NCI-H748 (cell line): ENCODE data around the gene PSTK.

Experiments used
- DNase-seq: peaks from one replicate; lab custom pipeline; 2025; ENCODE audit not compliant: unreplicated experiment; lab: John Stamatoyannopoulos, UW

PSTK gene

DNA sequence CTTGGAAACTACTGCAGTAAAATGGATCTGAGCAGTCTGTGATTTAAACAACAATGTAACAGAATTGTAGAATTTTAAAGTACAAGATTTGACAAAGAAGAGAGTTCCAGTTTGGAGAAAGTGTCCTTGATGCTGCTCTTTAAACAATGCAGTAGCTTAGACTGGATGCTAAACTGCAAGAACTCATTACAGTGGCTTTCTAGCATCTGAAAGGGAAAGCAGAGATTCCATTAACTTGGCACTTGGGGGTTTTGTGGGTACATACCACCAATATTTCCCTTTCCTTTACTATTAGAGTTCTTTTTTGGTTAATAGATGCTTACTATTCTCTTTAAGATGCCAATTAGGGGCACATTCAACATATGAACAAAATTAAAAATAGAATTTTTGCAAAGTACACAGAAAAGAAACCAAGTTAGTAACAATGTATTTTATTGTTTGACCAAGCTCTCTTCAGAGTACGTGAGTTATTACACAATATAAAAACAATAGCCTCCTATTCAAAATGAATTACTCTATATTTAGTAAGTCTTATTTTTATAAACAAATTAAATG lies 11.9 kb downstream of the PSTK start:
- no peak for DNase-seq

DNA sequence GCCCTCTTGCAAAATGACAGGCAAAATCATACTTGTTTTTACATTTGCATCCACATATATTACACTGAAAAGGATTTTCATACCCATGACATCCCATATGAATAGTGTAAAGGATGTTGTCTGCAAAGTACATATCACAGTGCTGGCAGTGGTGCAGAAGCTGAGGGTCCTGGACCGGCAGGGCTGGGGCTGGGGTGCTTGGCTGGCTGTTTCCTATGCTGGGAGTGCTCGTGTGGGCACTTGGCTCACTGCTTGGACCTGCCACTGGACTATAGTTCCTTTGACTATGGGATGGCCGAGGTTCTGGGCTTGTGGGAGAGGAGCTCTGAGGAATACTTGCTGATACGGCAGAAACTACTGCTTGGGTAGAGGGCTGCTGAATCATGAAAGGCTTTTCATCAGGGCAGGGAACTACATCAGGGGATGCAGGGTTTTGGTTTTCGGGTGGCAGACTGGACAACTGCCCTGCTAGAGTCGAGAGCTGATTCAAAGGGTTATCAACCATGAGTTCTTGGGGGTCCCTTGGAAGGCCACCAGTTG lies 13.7 kb downstream of the PSTK start:
- no peak for DNase-seq

DNA sequence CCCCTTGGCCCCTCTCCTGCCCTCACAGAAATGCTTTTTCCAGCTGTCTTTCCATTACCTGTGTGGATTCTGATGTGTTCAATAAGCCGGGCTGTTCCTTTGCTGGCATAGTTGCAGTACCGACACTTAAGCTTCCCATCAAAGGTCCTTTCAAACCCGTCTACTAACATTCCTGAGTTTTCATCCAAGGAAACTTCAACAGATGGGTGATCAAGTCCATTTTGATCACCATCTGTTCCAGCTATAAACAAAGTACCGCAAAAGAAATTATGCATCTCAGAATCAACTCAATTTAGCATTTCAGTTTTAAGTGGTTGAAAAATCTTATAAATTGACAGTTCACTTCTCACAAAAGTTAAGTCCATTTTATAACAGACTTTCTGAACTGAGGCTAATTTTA lies 15.7 kb downstream of the PSTK start:
- DNase-seq: no peak

DNA sequence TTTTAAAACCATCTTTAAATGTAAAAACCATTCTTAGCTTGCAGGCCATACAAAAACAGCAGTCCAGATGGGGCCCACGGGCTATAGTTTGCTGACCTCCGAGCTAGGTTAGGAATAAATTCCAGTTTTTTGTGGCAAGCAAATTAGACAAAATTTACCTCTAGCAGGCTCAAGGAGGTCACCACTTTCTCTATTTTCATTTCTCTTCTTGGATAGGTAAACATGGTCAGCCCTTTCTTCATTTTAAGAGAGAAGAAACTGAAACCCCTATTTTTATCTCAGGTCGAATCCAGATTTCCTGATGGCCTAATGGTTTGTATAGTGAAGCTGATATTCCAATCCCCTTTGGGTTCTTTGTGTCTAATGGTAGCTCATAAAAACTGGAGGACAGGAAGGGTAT lies 17.7 kb downstream of the PSTK start:
- DNase-seq: no peak

DNA sequence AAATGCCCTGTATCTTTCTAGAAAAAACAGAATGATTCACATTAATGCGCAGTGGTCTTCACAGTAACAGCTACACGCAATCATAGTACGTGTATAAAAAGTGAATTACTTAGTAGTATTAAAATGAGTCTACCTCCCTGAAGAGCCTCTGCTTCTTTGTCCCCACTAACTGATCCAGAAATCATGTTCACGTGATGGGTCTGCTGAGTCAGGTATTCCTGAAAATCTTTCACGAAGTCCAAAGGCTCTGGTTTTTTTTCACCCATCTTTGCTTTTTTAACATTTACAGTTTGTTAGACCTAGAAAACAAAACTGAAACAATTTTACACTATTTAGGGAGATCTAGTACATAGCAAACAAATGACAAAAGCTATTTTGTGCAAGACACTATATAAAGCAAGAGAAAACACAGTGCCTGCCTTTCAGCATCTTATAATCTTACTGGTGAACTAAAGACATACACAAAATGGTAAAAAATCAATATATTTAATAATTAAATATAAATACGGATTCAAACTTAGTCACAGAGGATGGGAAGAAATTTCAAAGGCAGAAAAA lies 18.2 kb downstream of the PSTK start:
- no peak for DNase-seq

DNA sequence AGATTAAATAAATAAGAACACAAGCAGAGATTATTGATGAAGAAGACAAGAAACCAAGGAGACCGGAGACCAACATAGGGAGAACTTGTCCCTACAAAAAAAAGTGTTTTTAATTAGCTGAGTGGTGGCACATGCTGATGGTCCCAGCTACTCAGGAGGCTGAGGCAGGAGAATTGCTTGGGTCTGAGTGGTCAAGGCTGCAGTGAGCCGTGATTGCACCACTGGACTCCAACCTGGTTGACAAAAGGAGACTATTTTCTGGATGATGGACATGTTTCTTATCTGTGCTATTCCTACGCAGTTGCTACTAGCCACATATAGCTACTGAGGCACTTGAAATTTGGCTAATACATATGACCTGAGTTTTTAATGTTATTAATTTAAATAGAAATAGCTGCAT lies 18.7 kb downstream of the PSTK start:
- no peak for DNase-seq

DNA sequence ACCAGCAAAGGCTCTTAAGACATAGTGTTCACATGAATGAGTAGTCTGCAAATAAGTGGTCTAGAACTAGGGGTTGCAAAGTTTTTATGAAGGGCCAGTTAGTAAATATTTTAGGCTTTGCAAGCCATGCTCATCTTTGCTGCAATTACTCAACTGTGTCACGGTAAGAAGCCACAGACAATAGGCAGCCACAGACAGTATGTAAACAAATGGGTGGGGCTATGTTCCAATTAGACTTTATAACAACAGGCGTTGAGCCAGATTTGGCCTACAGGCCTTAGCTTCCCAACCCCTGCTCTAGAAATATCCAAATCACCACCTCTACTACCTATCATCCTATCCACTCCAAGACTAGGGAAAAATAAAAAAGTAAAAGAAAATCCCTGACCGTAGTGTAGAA lies 19.1 kb downstream of the PSTK start:
- DNase-seq: peak; percentile 56

DNA sequence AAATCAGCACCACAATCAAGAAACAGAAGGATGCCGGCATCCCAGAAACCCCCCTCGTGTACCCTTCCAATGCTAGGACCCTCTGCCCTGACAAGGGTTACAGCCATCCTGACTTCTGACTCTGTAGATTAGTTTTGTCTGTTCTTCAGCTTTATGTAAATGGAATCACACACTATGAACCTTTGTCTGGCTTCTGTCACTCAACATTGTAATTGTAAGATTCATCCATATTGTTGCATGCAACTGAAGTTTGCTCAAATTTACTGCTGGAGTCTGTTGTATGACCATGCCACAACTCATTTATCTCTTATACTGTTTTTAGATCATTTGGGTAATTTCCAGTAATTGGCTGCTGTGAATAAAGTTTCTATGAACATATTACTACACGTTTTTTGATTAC lies 20.0 kb downstream of the PSTK start:
- DNase-seq: no peak

DNA sequence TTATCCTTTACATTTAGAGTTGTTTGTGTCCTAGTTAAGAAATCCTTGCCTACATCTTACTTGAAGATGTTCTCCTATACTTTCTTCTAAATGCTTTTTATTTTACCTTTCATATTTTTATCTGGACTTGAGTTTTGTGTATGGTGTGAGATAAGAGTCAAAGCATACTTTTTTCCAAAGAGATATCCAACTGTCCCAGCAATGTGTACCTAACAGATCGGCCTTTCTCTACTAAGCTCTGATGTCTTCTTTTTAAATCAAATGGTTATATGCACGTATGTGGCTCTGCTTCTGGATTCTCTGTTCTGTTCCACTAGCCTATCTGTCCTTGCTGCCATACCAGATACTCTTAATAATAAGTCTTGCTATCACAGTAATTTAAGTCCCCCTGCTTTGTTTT lies 21.2 kb downstream of the PSTK start:
- no peak for DNase-seq

DNA sequence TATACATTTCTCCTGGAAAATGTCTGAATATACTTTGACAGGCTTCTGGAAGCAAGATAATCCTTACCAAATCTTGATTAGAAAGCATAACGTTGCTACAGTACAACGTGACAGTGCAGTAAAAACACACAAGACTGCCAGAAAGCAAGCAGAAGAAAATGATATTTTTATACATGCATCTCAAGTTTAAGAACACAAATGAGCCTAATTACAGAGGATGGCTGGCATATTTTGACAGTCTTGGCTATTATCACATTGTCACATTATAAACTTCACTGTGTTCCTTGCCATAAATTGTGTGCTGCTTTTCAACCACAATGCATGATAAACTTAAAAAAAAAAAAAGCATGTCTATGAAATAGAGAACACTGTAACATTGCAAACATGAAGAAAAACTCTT lies 24.1 kb downstream of the PSTK start:
- no peak for DNase-seq

DNA sequence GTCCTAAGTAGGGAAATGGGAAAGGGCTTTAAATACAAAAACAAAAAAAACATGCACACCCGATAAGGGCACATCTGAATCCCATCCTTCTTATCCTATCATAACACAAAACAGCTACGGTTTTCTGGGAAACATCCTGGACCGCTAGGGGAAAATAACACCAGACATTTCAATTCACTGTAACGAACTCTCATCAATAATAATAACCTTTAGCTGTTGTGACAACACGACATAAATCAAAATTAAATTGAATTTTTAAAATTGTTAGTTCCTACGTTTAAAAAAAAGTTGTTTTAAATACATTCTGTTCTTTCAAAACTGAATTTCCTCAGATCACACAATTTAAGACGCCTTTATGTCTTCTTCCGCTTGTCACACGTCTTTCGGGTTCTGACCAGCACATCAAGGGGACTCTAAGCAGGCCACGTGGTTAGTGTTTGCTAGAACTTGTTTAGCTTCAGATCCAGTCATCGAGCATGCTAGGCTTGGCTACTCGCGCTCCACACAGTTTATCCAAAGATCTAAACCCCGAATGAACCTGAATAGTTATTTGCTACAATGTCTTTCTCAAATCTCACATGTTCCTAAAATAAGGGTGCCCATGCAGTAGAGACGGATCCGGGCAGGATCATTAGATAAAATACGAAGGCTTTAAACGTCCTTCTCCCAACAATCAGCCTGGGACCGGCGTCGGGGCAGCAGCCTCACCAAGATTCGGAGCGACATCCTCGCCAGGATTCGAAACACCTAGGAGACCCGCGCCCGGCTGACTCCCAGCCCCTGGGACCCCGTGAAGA lies 27.6 kb downstream of the PSTK start:
- peak; percentile 46 for DNase-seq

DNA sequence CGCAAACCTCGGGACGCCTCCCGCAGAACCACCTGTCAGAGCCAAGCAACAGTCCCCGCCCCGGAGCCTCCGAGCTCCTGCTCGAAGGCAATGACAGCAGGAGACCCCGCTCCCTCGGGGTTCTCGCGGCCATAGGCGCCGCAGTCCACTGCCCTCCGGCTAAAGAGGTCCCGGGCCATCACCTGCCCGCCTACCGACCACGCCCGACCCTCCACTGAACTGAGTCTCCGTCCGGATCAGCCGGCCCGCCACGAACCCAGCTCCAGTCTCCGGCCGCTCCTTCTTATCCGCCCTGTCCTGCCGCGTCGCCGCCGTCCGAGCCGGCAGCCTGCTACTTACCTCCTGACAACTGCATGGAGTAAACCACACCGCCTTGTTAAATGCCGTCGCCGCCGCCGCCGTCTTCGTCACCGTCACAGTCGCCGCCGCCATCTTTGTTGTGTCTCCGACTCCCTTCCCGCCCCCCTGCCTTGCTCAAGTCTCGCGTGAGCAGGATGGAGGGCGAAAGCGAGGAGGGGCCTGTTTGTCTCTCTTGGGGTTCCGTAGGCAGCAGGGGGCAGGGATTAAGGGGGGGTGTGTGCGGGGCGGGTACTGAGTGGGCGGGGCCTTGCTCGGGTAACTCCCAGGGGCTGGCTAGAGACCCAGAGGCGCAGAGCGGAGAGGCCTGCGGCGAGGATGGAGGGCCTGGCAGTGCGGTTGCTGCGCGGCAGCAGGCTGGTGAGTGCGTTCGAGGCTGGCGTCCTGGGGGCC lies 28.3 kb downstream of the PSTK start, which contains the start of the genes ACADSB and IKZF5:
ACADSB (plus strand) TSS at position 652 of the 750 bp plus-strand sequence; CDS start at position 676, 24 bp downstream.
IKZF5 (minus strand) TSS at position 441 of the 750 bp plus-strand sequence. CDS start 10,170 bp downstream, outside the sequence.
- peak; percentile 95 for DNase-seq

DNA sequence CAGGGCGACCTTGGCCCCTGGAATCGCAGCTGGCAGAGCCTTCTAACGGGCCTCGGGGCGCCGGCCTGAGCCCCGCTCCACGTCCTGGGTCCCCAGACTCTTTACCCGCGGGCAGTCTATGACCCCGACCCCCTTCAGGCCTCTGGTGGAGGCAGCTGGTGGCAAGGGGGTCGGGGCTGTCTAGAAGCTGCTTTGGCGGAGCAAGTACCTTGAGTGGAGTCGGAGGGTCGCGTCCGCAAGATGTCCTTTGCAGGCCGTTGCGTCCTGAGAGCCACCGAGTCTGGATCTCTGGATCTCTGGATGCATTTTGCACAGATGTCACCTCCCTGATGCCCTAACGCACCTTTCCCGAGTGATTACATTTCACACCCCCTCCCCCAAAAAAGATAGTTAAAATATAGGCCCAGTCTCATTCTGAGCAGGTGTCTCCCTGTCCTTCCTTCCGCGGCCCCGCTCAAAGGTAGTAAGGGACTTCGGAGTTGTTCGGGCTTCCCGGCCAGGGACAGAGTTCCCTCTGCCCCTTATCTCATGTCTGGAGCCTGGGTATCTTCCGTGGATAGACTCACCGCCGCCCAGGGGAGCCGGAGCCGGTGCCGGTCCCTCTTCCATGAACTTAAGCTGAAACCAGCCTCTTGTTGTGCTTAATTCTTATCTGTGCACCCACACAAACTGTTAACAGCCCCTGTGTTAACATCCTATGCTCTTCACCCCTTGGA lies 29.1 kb downstream of the PSTK start:
- peak; percentile 47 for DNase-seq

DNA sequence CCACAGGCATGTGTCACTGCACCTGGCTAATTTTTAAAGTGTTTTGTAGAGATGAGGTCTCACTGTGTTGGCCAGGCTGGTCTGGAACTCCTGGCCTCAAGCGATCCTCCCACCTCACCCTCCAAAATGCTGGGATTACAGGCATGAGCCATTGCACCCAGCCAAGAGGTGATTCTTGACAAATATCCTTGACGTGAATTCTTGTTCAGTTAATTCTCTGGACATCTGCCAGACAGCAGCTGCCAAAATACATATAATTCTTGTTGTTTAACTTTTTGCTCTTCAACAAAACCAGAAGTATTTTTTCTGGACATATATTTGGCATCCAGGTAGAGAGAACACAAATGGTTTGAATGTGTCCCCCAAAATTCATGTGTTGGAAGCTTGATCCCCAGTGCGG lies 31.8 kb downstream of the PSTK start:
- no peak for DNase-seq

DNA sequence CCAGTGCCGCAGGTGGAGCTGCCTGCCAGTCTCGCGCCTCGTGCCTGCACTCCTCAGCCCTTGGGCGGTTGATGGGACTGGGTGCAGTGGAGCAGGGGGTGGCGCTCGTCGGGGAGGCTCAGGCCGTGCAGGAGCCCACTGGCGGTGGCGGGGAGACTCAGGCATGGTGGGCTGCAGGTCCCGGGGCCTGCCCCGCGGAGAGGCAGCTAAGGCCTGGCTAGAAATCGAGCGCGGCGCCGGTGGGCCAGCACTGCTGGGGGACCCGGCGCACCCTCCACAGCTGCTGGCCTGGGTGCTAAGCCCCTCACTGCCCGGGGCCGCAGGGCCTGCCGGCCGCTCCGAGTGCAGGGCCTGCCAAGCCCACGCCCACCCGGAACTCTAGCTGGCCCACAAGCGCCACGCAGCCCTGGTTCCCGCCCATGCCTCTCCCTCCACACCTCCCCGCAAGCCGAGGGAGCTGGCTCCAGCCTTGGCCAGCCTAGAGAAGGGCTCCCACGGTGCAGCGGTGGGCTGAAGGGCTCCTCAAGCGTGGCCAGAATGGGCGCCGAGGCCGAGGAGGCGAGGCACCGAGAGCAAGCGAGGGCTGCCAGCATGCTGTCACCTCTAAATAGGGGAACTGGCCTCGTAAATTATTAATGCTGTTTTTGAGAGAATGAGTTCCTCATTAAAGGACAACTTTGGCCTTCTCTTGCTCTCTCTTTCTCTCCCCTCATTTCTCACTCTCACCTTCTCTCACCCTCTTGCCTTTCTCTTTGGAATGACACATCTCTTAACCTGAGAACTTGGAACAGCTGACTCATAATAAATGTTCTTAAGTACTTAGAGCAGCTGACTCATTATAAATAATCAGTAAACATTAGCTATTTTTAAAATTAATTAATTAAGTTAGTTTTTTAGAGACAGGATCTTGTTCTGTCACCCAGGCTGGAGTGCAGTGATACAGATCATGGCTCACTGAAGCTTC lies 33.5 kb downstream of the PSTK start:
- DNase-seq: no peak

DNA sequence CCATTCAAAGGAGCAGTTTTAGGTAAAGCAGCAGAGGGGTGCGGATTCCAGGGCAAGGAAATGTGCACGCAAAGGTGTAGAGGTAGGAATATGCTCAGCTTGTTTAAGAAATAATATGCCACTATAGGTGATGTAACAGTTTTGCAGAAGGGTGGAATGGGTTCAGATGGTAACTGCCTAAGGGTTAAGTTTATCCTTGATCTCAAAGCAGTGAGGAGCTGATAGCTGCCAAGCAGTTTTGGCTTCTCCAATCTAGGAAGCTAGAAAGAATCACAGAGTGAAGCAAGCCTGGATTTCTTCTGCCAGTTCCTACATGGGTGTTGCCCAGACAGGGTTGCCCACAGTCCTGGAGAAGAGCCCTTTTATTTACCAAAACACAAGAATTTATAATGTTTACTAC lies 34.6 kb downstream of the PSTK start:
- no peak for DNase-seq

DNA sequence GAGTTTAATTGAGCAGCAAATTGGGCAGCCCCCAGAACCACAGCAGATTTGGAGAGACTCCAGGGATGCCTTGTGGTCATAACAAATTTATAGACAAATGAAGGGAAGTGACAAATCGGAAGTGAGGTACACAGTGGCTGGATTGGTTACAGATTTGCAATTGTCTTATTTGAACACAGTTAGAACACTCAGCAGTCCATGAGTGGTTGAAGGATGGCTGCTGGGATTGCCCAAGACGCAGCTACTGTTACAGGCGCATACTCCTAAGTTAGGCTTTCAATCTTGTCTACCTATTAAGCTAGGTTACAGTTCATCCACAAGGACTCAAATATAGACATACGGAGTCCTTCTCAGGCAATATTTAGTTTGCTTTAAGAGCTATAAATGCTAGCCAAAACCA lies 36.0 kb downstream of the PSTK start:
- no peak for DNase-seq

DNA sequence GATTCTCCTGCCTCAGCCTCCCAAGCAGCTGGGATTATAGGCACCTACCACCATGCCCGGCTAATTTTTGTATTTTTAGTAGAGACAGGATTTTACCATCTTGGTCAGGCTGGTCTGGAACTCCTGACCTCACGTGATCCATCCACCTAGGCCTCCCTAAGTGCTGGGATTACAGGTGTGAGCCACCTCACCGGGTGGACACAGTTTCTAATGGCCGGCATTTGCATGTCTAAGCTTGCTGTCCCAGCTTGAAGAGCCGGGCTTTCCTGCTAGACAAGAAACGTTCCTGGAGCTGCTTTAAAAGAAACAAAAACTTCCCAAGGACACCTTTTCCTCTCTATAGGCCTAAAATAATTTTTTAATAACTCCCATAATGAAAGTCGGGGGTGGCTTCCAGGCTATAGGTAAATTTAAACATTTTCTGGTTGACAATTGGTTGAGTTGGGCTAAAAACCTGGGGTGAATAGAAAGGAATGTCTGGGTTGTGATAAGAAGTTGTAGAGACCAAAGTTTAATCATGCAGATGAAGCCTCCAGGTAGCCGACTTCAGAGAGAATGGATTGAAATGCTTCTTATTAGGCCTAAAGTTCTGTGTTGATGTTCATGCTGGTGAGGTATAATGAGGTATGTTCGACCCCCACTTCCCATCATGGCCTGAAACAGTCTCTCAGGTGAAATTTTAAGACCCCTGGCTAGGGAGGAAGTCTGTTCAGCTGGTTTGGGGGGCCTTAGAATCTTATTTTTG lies 37.4 kb downstream of the PSTK start:
- no peak for DNase-seq

DNA sequence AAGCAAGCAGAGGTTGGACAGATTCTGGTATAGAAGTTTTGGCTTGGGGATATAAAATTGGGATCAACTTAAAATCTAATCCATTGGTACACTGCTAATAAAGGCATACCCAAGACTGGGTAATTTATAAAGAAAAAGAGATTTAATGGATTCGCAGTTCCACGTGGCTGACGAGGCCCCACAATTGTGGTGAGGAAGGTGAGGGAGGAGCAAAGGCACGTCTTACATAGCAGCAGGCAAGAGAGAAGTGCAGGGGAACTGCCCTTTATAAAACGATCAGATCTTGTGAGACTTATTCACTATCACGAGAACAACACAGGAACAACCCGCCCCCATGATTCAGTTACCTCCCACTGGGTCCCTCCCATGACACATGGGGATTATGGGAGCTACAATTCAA lies 38.3 kb downstream of the PSTK start:
- DNase-seq: no peak
